Colon (tissue), 2 donors: ENCODE data around the gene HERPUD2.
"Not testable (repeated sequence)": the region's sequence is repeated elsewhere in the genome, so short reads cannot be mapped to it uniquely, and the experiment has no call there.

ENCODE experiments used
- FAIRE-seq: peaks from 2 replicates; lab custom pipeline; 2012; peaks lifted over from hg19 to GRCh38; lab: Jason Lieb, UNC
- donor health status: control.
- donor health status: control.

HERPUD2 gene

DNA sequence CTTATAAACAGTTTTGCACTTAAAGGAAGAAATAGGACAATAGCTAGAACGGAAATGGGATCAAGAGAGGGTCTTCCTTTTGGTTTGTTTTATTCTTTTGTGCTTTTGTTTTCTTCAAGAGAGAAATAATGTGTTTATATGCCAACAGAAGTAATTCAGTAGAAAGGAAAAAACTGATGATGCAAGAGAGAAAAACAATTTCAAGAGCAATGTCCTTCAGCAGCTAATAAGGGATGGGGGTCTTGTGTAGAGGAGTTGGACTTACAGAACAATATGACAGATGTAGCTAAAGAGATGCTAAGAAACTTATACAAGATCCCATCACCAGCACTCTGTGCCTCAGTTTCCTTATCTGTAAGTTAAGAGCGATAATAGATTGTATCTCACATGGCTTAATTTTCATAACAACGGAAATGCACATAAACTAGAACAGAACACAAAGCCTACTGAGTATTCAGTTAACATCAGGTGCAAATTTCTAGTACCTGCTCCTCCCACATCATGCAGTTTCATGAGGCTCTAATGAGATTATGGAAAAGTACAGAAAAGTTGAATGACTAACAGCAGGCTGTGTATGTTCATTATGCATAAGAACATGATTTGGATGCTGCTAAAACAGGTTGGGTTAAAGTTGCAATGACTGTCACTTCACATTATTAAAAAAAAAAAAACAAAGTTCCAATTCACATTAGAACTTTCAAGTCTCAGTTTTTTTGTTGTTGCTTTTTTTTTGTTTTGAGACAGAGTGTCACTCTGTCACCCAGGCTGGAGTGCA is 17.2 kb downstream of the HERPUD2 start:
- FAIRE-seq = no peak

- FAIRE-seq = no peak
These were observed 18.7 kb downstream of the HERPUD2 start for GRCh38 chr7:35676211-35676610.

DNA sequence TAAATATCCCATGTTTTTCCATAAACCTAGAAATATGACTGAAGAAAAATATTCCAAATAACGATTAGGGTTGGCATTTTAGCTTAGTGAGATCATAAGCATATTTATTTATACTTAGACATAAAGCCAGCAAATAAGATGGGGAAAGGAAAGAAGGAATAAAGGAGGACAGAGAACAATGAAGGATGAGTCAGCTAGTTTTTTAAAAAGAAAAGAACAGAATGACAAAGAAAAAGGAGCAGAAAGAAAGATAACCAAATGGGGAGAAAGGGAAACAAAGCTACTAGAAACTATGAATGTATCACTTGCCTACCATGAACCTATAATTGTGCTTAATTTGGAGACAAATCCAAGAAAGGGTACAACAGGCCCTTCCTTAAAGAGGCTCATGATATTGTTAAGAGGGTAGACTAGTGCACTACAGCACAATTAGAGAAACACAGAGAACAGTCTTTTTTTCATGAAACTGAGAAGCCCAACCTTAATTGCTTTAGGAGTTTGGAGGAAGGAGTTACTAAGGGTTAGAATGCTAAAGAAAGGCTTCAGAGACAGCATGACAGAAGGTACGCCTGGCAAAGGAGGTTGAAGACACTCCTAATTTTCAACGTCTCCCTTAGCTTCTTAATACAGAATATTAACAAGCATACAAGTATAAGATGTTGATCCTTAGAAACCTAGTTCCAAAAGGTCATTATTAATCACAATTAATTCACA is 23.9 kb downstream of the HERPUD2 start:
- FAIRE-seq = no peak

GRCh38 chr7:35660411-35660810 is 34.5 kb downstream of the HERPUD2 start:
- FAIRE-seq = not testable (repeated sequence)

GRCh38 chr7:35658606-35659201 is 36.2 kb downstream of the HERPUD2 start:
- no peak for FAIRE-seq

DNA sequence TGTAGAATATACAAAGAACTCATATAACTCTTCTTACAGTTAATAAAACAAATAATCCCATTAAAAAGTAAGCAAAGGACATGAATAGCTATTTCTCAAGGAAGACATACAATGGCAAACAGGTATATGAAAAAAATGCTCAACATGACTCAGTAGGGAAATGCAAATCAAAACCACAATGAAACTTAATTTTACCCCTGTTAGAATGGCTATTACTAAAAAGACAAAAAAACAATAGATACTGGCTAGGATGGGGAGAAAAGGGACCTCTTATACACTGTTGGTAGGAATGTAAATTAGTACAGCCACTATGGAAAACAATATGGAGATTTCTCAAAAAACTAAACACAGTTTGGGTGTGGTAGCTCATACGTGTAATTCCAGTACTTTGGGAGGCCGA is 37.8 kb downstream of the HERPUD2 start:
- FAIRE-seq = no peak

DNA sequence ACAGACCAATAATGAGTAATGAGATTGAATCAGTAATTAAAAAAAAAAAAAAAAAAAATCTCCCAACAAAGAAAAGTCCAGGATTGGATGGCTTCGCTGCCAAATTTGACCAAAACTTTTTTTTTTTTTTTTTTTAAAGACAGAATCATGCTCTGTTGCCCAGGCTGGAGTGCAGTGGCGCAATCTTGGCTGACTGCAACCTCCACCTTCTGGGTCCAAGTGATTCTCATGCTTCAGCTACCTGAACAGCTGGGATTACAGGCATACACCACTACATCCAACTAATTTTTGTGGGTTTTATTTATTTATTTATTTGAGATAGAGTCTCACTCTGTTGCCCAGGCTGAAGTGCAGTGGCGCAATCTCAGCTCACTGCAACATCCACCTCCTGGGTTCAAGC is 40.4 kb downstream of the HERPUD2 start:
- FAIRE-seq = not testable (repeated sequence)

- FAIRE-seq = no peak
These were observed 42.8 kb downstream of the HERPUD2 start for GRCh38 chr7:35652124-35652523.

DNA sequence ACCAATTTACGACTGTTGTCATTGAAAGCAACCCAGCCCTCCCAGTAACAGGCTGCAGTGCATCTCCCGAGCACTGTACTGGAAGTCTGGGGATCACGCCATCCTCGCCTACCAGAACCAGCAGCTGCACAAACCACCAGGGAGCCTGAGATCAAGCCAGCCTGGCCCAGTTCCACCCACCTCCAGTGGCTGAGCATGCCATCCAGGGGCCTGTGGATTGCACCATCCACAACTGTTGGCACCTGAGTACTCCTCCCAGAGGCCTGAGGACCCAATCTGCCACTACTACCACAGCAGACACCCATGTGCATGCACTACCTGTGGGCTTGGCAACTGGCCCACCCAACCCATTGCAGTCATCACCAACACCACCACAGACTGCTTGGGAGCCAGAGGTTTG is 44.2 kb downstream of the HERPUD2 start:
- FAIRE-seq = no peak

DNA sequence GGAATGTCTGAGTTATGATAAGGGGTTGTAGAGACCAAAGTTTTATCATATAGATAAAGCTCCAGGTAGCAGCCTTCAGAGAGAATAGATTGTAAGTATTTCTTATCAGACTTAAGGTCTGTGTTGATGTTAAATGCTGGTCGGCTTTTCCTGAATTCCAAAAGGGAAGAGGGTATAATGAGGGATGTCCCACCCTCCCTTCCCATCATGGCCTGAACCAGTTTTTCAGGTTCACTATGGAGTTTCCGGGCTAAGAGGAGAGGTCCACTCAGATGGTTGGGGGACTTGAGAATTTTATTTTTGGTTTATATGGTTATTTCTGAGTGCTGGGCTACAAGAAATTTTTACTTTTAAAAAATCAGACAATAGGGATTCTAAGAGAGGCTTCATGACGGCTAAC is 45.2 kb downstream of the HERPUD2 start:
- FAIRE-seq = no peak

GRCh38 chr7:35648367-35648766 is 46.6 kb downstream of the HERPUD2 start:
- FAIRE-seq = no peak

DNA sequence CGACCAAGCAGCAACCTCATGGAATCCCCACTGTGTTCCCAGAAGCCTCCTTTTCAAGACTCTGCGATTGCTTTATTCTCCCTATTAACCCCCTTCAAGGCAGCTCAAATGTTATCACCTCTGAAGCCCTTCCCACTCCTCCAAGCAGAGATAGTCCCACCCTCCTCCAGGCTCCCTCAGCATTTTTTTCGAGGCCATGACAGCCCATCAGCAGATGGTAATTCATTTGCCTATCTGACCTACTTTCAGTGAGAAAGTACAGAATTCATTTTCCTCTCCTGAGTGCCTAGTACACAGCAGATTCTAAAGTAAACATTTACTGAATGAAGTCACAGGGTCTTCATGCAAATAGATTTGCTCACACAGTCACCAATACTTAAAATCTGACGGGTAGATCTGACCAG is 47.8 kb downstream of the HERPUD2 start:
- FAIRE-seq = no peak

DNA sequence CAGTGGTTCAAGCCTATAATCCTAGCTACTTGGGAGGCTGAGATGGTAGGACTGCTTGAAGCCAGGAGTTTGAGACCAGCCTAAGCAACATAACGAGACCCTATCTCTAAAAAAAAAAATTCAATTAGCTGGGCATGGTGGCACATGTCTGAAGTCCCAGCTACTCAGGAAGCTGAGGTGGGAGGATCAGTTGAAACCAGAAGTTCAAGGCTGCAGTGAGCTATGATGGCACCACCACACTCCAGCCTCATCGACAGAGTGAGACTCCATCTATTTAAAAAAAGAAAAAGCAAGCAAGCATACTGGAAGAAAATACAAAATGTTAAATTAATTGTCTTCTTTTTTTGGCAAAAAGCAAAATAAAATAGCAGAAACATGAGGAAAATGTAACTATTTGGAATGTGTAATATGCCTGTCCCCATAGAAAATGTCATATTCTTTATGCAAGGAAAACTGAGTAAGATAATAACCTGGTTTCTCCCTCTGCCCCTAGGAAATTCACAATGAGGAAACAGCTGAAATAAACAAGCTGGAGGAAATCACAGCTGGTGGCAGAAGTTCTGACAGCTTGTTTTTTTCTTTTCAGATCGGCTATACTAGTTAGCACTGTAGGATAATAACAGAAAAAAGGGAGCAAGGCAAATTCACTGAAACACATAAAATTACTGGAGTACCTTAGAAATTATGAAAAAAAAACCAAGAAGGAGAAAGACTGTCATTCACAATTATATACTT is 48.5 kb downstream of the HERPUD2 start:
- FAIRE-seq = no peak

DNA sequence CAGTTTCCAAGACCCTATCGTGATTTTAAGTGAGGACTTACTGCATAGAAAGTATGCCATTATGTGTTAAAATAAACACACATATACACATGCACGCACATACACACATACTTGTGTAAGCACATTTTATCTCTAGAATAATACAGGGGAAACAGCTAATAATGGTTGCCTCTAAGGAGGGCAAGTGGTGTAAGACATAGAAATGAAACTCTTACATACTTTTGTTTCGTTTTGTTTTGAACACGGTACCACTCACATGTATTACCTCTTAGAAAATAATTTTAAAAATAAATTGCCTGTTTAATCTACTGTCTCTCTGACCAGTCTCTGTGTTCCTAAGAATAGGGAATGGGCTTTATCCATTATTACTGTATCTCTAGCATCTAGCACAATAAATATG is 49.2 kb downstream of the HERPUD2 start:
- FAIRE-seq = no peak

DNA sequence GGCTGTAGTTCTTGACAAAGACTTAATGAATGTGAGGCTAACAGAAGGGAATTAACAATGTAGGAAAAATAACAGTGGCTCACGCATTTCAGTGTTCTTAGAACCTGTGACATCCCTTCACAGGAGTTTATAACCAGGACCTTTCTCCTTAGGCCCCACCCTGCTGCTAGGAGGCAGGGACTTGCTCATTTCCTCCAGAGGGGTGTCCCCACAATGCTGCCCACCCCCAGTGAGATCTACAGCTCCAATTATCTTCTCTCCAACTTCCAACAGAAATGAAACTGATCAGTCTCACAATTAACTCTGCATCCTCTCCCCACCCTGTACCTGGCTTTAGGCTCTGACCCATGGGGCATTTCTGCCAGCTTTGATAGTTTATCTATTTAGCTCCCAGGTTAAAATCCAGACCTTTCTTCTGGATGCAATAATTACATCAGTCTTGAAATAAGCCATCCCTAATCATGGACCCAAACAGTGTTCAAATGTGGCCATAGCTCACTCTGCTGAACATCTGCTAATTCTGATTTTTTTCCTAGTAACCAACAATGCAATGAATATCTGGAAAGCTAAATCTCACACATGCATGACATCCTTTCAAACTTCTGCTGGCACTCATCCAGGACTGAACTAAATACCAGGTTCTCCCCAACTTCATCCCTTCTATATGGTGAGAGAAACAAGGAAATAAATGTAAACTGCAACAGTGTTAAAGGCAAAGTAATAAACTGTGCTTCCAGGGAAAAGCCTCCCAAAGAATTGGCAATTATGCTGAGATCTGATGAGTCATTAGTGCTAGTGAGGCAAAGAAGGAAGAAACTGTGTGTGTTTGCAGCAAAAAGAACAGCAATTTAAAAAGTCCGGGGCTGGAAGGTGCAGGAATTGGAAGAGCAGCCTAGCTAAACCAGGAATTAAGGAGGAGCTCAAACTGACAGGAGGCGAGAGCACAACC is 64.6 kb downstream of the HERPUD2 start:
- no peak for FAIRE-seq

DNA sequence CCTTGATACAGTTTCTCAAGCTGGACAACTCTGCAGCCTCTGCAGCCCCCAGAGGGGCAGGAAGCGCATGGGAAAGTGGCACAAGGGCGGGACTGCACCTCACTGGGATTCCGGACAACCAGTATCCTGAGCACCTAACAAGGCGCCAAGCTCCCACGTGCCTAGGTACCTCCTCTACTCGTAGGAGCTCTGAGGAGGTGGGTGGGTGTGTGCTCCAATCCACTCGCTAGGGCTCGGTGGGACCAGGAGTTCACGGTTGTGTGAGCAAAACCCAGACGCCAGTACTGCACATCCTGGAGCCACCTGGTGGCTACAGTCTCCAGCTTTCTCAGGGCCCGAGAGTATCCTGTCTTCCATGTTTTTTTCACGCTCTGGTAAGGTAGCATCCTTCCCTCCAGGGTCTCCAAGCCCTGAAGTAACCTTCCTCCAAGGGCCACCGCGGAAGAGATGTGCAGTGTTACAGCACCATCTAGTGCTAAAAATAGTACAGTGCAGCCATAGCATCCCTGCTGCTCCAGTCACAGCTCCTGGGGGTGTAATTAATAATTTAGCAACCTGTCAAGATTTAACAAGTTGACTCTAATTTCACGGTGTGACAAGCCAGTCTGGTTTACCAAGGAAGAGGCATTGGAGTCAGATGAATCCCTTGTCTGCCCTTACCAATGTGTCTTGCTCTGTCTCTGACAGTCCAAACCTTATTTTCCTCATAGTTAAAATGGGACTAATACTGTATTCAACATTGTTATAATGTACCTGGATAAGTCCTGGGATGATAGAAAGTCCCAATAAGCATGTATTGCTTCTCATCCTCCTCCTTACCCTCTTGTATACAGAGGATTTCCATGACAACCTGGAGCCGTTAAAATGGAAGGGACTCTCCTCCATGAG is 70.4 kb downstream of the HERPUD2 start:
- FAIRE-seq = no peak

GRCh38 chr7:35623381-35623780 is 71.6 kb downstream of the HERPUD2 start:
- no peak for FAIRE-seq

- no peak for FAIRE-seq
These were observed 75.1 kb downstream of the HERPUD2 start for GRCh38 chr7:35619863-35620262.

GRCh38 chr7:35617041-35617440 is 77.9 kb downstream of the HERPUD2 start:
- FAIRE-seq = no peak

GRCh38 chr7:35613150-35613549 is 81.8 kb downstream of the HERPUD2 start:
- no peak for FAIRE-seq
